HepG2 (cell line): ENCODE data around the gene CCNA2. TPM values are rescaled to one million over a fixed set of nuclear protein-coding genes. Genes with fewer than 3 reads are reported as not detected.

Experiments
- ATAC-seq: fragments of 200-7000 bp; cut with Tn5 transposase; 3 replicates; pipeline ENCODE4 v1.9.1; 2020; ENCODE audit warnings: mild to moderate bottlenecking, moderate library complexity
- BruUV-seq: library from RNA; stranded (reverse); fragments of 400-500 nt; replicated peaks from 2 replicates; lab custom pipeline; 2021; lab: Mats Ljungman, UMichigan
- CTCF ChIA-PET: fragments of 300-600 bp; formaldehyde crosslinking; extraction: SDS; loops from one replicate; lab custom pipeline; 2021; ENCODE audit warnings: low total read pairs, inconsistent platforms, low intra/inter-chr PET ratio; lab: Yijun Ruan, JAX
- POLR2A ChIA-PET: fragments of 350-600 bp; sonication (Branson Sonifier 250); formaldehyde crosslinking; loops from one replicate; lab custom pipeline; 2020; ENCODE audit warnings: antibody characterized with exemption, inconsistent platforms; lab: Yijun Ruan, JAX
- DNase-seq: peaks from one replicate; pipeline ENCODE4 v3.0.0-alpha.2; 2015; ENCODE audit warnings: low spot score
- FAIRE-seq: peaks from 3 replicates; lab custom pipeline; 2011; peaks lifted over from hg19 to GRCh38; lab: Jason Lieb, UNC
- H2AFZ ChIP-seq: one replicate; pipeline ENCODE4 v1.6.1; 2011; ENCODE audit warnings: low read length, inconsistent platforms
- H3K27ac ChIP-seq: fragments of 300-600 bp; 3 replicates; pipeline ENCODE4 v1.8.0; 2011; ENCODE audit warnings: mixed run types, mild to moderate bottlenecking, mixed read lengths, low read length, inconsistent platforms; ENCODE audit not compliant: insufficient read depth; ENCODE audit errors: extremely low read length
- H3K27me3 ChIP-seq, 2 experiments: fragments of 200-600 bp in 1 of 2; 2 replicates in 1 of 2; 3 replicates in 1 of 2; pipeline versions ENCODE4 v1.6.0 to v1.8.0; 2011; ENCODE audit warnings: low read length in 2 of 2, mild to moderate bottlenecking in 2 of 2, moderate library complexity in 2 of 2, inconsistent platforms in 1 of 2; ENCODE audit not compliant: insufficient read depth in 2 of 2, control insufficient read depth in 1 of 2
- H3K36me3 ChIP-seq, 2 experiments: fragments of 200-600 bp in 1 of 2; replicated peaks in 1 of 2; 2 replicates in 1 of 2; 3 replicates in 1 of 2; pipeline versions ENCODE4 v1.5.1 to v1.8.0; 2011; ENCODE audit warnings: low read length in 2 of 2, inconsistent platforms in 1 of 2; ENCODE audit not compliant: insufficient read depth in 2 of 2, control insufficient read depth in 1 of 2
- H3K4me1 ChIP-seq: 2 replicates; pipeline ENCODE4 v1.5.1; 2012; ENCODE audit warnings: low read length, inconsistent platforms; ENCODE audit not compliant: insufficient read depth
- H3K4me2 ChIP-seq: 2 replicates; pipeline ENCODE4 v1.6.0; 2011; ENCODE audit warnings: low read depth, low read length, inconsistent platforms
- H3K4me3 ChIP-seq, 3 experiments: fragments of 200-600 bp in 1 of 3; sonication (generic), shearing (Covaris generic) in 1 of 3; replicated peaks in 1 of 3; 2 replicates each; pipeline ENCODE4 v1.5.1; 2011 to 2016; ENCODE audit warnings: low read length in 3 of 3, inconsistent platforms in 2 of 3, low read depth in 2 of 3, mild to moderate bottlenecking in 2 of 3, control low read depth in 1 of 3, mixed read lengths in 1 of 3; ENCODE audit not compliant: insufficient read depth in 1 of 3
- H3K79me2 ChIP-seq: one replicate; pipeline ENCODE4 v1.6.1; 2011; ENCODE audit warnings: low read length, inconsistent platforms; ENCODE audit not compliant: insufficient read depth
- H3K9ac ChIP-seq: 2 replicates; pipeline ENCODE4 v1.6.0; 2011; ENCODE audit warnings: mild to moderate bottlenecking, low read depth, low read length, inconsistent platforms; ENCODE audit not compliant: insufficient read depth
- H3K9me3 ChIP-seq: 2 replicates; pipeline ENCODE4 v1.5.1; 2012; ENCODE audit warnings: mild to moderate bottlenecking, low read length
- H4K20me1 ChIP-seq: 2 replicates; pipeline ENCODE4 v1.6.0; 2011; ENCODE audit warnings: inconsistent platforms, mild to moderate bottlenecking, low read length, moderate library complexity; ENCODE audit not compliant: insufficient read depth
- HOMEZ ChIP-seq: IDR thresholded peaks from 2 replicates; pipeline ENCODE4 v1.6.1; 2016; ENCODE audit warnings: low read depth
- PRDM15 ChIP-seq: sonication (generic); formaldehyde crosslinking; IDR thresholded peaks from 2 replicates; pipeline ENCODE4 v1.4.0; 2020; ENCODE audit warnings: missing genetic modification reagents
- RBFOX2 ChIP-seq: fragments of 200-400 bp; formaldehyde crosslinking; IDR thresholded peaks from 2 replicates; pipeline ENCODE4 v1.6.1; 2017; ENCODE audit warnings: low read depth, mild to moderate bottlenecking, low read length
- TFE3 ChIP-seq: IDR thresholded peaks from 2 replicates; pipeline ENCODE4 v1.6.1; 2016
- U2AF1 ChIP-seq: fragments of 200-400 bp; formaldehyde crosslinking; optimal IDR thresholded peaks from 2 replicates; pipeline ENCODE3; 2017; ENCODE audit warnings: mild to moderate bottlenecking, low read depth, low read length
- ZFYVE20 ChIP-seq: sonication (generic); formaldehyde crosslinking; IDR thresholded peaks from 2 replicates; pipeline ENCODE4 v1.8.0; 2023; ENCODE audit warnings: low read depth, mild to moderate bottlenecking, moderate library complexity, missing genetic modification reagents, borderline replicate concordance
- ZKSCAN8 ChIP-seq: IDR thresholded peaks from 2 replicates; pipeline ENCODE4 v1.6.1; 2016; ENCODE audit warnings: borderline replicate concordance, missing genetic modification reagents, missing compliant biosample characterization
- ZNF468 ChIP-seq: sonication (generic); formaldehyde crosslinking; IDR thresholded peaks from 2 replicates; pipeline ENCODE4 v1.8.0; 2022; ENCODE audit warnings: mild to moderate bottlenecking, moderate library complexity, missing genetic modification reagents
- WGBS: methylation state at CpG from one replicate; pipeline ENCODE4 v1.1.6; 2017; ENCODE audit warnings: low lambda C conversion rate; 5-methylcytosine and 5-hydroxymethylcytosine counted together
- in situ Hi-C: cut with HindIII; loops from 2 replicates; pipeline ENCODE4 v1.10.0; 2017; ENCODE audit warnings: low pct_unique_long_range_greater_than_20kb; ENCODE audit not compliant: extremely low pct_ligation_motif_present
- intact Hi-C: fragments of 100-400 bp; cut with micrococcal nuclease; formaldehyde crosslinking; loops from one replicate; pipeline ENCODE4 v1.10.0; 2022; ENCODE audit not compliant: unreplicated experiment
- polyA plus RNA-seq, 8 experiments: library from polyadenylated mRNA; depleted of rRNA in 3 of 8; stranded (reverse) in 7 of 8; unstranded in 1 of 8; fragments of >200 nt; fragmentation: Illumina TruSeq in 4 of 8; extraction: Trizol in 4 of 8; gene quantifications; 2 replicates each; pipeline versions ENCODE4 v1.2.1 to v1.2.3, GENCODE V29; 2011 to 2016; ENCODE audit warnings: low read depth in 4 of 8, missing spikeins in 1 of 8, mixed read lengths in 1 of 8; ENCODE audit not compliant: insufficient read depth in 1 of 8
- total RNA-seq, 5 experiments: library from RNA; depleted of rRNA; stranded (reverse); fragments of >200 nt; fragmentation: Illumina TruSeq; extraction: Trizol; gene quantifications; 2 replicates each; pipeline ENCODE4 v1.2.3, GENCODE V29; 2016; ENCODE audit warnings: low read depth in 1 of 5

The CCNA2 gene
- total and polyA plus RNA-seq, 2 of the 13 experiments (the other 11 are each of a cell fraction or from before 2014, with no cell fraction given) = 31.3 to 105 TPM

GRCh38 chr4:121818215-121818614, 5.5 kb downstream of the CCNA2 start (continued):
- TF ChIP-seq ZFYVE20 (CRISPR knock-in tag) (no peak), ZNF468 (CRISPR knock-in tag) (no peak), HOMEZ (CRISPR knock-in tag) (no peak), U2AF1 (no peak), PRDM15 (CRISPR knock-in tag) (no peak), ZKSCAN8 (CRISPR knock-in tag) (no peak)

DNA sequence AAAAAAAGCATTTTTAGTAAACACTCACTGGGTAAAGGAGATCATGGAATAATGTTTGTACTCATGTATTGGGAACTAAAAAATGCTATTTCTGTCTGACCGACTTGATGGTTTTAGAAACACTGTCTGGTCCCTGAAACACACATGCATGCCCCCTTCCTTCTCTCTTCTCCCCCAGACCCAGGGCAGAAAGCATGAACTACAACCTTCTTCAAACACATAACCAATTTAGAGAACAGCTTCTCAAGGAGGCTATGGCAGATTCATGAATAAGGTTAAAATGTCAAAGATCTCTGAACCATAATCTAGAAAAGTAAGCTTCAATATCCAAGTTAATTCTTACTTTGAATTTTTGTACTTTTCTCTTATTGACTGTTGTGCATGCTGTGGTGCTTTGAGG, 6.0 kb downstream of the CCNA2 start:
- H3K27ac ChIP-seq = no peak overlapping the region
- 91% methylated on average over 1 of the region's 1 CpG for WGBS
- peaks cover 24% of the 10 kb centered on the region for H3K79me2 ChIP-seq

More for the DNA sequence above, 6.0 kb downstream of the CCNA2 start:
- POLR2A ChIA-PET = no interaction called here
- no peak for ATAC-seq
- Histone ChIP-seq H3K4me1 (peaks cover 27% of the 10 kb centered on the region), H3K4me3 (no peak overlapping the region), H3K9ac (no peak overlapping the region), H3K4me2 (no peak overlapping the region), H4K20me1 (no peaks in the 10 kb centered on the region), H3K27me3 (no peaks in the 10 kb centered on the region; a peak in 1 of 5 replicates), H2AFZ (no peak overlapping the region), H3K36me3 (peaks cover 2 to 61% of the 10 kb centered on the region in 2 experiments; a peak in 4 of 5 replicates), H3K9me3 (no peaks in the 10 kb centered on the region)
- in situ Hi-C loops = no loop called here
- no peak for FAIRE-seq
- TF ChIP-seq RBFOX2 = peak; percentile 26; the same call in 1 of the 2 replicates
- no peak for TF ChIP-seq TFE3 (CRISPR knock-in tag)
- no TSS peak for BruUV-seq
- CTCF ChIA-PET = no interaction called here
- no peak for DNase-seq
- intact Hi-C loops = no loop called here
